Kidney (tissue), 14 donors: Measurements from ENCODE around the gene GBGT1. TPM values are rescaled to one million over a fixed set of nuclear protein-coding genes. Genes with fewer than 3 reads are reported as not detected.
A peak's percentile ranks its signal among the peaks of the same experiment; 100 is the strongest.

Source experiments
- DNase-seq, 5 donors: peaks; one replicate each; pipeline ENCODE4 v3.0.0-alpha.2; 2013 to 2020
- FAIRE-seq: peaks from 2 replicates; lab custom pipeline; 2012; peaks lifted over from hg19 to GRCh38; lab: Jason Lieb, UNC
- H3K27ac ChIP-seq, 2 donors: one replicate each; pipeline ENCODE4 v1.7.0; 2013; ENCODE audit warnings: low read depth in 2 of 2, low read length in 2 of 2, inconsistent platforms in 1 of 2
- H3K27me3 ChIP-seq: one replicate; pipeline ENCODE4 v1.7.1; 2013; ENCODE audit warnings: low read length, inconsistent platforms; ENCODE audit not compliant: control insufficient read depth, insufficient read depth
- H3K36me3 ChIP-seq, 3 donors: one replicate each; pipeline versions ENCODE4 v1.7.0 to v1.7.1; 2013; ENCODE audit warnings: low read length in 3 of 3, control low read depth in 1 of 3, inconsistent platforms in 1 of 3; ENCODE audit not compliant: insufficient read depth in 3 of 3, control insufficient read depth in 2 of 3
- H3K4me1 ChIP-seq, 3 donors: one replicate each; pipeline versions ENCODE4 v1.7.0 to v1.7.1; 2013; ENCODE audit warnings: low read length in 3 of 3, inconsistent platforms in 1 of 3, low read depth in 1 of 3; ENCODE audit not compliant: control insufficient read depth in 2 of 3, insufficient read depth in 2 of 3
- H3K4me3 ChIP-seq, 3 donors: one replicate each; pipeline versions ENCODE4 v1.7.0 to v1.8.1; 2013; ENCODE audit warnings: low read length in 3 of 3, control low read depth in 1 of 3, inconsistent platforms in 1 of 3
- H3K9ac ChIP-seq, 3 donors: one replicate each; pipeline versions ENCODE4 v1.7.0 to v1.7.1; 2013; ENCODE audit warnings: low read length in 3 of 3, control low read depth in 1 of 3, inconsistent platforms in 1 of 3
- H3K9me3 ChIP-seq, 3 donors: one replicate each; pipeline versions ENCODE4 v1.7.0 to v1.7.1; 2013; ENCODE audit warnings: low read length in 3 of 3, control low read depth in 1 of 3, inconsistent platforms in 1 of 3; ENCODE audit not compliant: control insufficient read depth in 2 of 3, insufficient read depth in 1 of 3
- CTCF ChIP-seq: IDR thresholded peaks from 3 replicates; pipeline ENCODE4 v1.5.1; 2012; ENCODE audit warnings: mild to moderate bottlenecking, moderate library complexity, borderline replicate concordance; ENCODE audit not compliant: insufficient read depth; ENCODE audit errors: extremely low read depth
- intact Hi-C: fragments of 100-400 bp; cut with DNase I; formaldehyde crosslinking; loops from one replicate; pipeline ENCODE4 v1.11.1; 2022
- polyA plus RNA-seq: library from polyadenylated mRNA; stranded (reverse); fragments of 350-450 nt; fragmentation: Illumina TruSeq; extraction: RNeasy Lipid Tissue Mini Kit (QIAGEN cat#74804); gene quantifications from one replicate; pipeline ENCODE4 v1.2.3, GENCODE V29; 2014; ENCODE audit warnings: low read depth, low replicate concordance; ENCODE audit not compliant: insufficient read depth
- total RNA-seq: library from RNA; stranded (reverse); fragmentation: NEBNext Ultra II Directional; extraction: Animal tissue kit (Norgen Biotek cat#: 25700); gene quantifications from one replicate; pipeline ENCODE4 v1.2.1, GENCODE V29; 2021
- donor health status: control.
- donor health status: control.
- donor health status: control.
- donor health status: control.
- donor health status: control.
- donor health status: DM: yes; HTN: yes; CAD: no.
- donor health status: Normal renal cell carcinoma (clear cell type).

The GBGT1 gene
- total and polyA plus RNA-seq, 2 donors from 2014 or later, result 7.9 to 21.6 TPM

DNA sequence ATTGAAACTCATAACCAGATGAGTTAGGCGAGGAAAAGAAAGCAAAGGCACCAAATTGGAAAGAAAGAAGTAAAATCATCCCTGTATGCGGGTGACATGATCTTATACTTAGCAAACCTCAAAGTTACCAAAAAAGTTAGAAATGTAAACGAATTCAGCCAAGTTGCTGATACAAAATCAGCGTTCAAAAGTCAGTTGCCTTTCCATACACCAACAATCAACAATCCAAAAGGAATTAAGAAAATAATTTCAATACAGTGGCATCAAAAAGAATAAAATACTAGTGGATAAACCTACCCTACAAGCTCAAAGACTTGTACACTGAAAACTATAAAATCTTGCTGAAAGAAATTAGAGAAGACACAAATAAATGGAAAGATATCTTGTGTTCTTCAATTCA, 30.9 kb upstream of the GBGT1 start:
- Histone ChIP-seq H3K27me3 (no peaks in the 10 kb centered on the region), H3K9ac (no peak overlapping the region), H3K27ac (no peak overlapping the region), H3K4me1 (no peaks in the 10 kb centered on the region), H3K36me3 (no peaks in the 10 kb centered on the region), H3K9me3 (peaks cover 0 to 3% (median 3%) of the 10 kb centered on the region in 3 donors), H3K4me3 (no peak overlapping the region)
- no peak for DNase-seq
- no peak for FAIRE-seq
- intact Hi-C loops, result no loop called here
- TF ChIP-seq CTCF, result no peak

- H3K36me3 ChIP-seq, result no peaks in the 10 kb centered on the region
- TF ChIP-seq CTCF, result no peak
- no peaks in the 10 kb centered on the region for H3K4me1 ChIP-seq
- H3K27me3 ChIP-seq, result no peaks in the 10 kb centered on the region
- no peak for DNase-seq
- peaks cover 0 to 3% (median 3%) of the 10 kb centered on the region in 3 donors for H3K9me3 ChIP-seq
- H3K4me3 ChIP-seq, result no peak overlapping the region
- no peak overlapping the region for H3K27ac ChIP-seq
- FAIRE-seq, result no peak
- H3K9ac ChIP-seq, result no peak overlapping the region
- intact Hi-C loops, result no loop called here
Measured at GRCh38 chr9:133191989-133192388, 28.3 kb upstream of the GBGT1 start.

DNA sequence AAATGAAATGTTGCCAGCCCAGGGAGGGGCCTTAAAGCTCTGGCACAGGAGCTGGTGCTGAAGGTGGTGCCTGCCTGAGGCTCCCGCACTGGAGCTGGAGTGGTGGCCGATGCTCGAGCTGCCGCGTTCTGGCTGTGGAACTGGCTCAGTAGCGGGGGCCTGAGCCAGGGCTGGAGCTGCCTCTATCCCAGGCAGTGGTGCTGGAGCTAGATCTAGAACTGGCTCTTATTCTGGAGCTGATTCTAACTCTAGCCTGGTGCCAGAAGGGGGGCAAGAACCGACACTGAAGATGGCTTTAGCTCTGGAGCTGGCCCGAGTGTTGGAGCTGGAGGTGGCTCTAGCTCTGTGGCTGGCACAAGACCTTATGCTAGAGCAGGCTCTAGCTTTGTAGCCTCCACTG, 26.1 kb upstream of the GBGT1 start:
- no peak overlapping the region for H3K4me3 ChIP-seq
- no peak for FAIRE-seq
- no peak overlapping the region for H3K9ac ChIP-seq
- H3K36me3 ChIP-seq, result no peaks in the 10 kb centered on the region
- no peaks in the 10 kb centered on the region for H3K4me1 ChIP-seq
- TF ChIP-seq CTCF, result no peak
- H3K27ac ChIP-seq, result no peak overlapping the region
- peak in 1 of 5 donors; percentile 41 for DNase-seq
- no peaks in the 10 kb centered on the region for H3K9me3 ChIP-seq
- intact Hi-C loops, result loop anchor here (10.0 kb wide), 2 partner anchors 145 to 295 kb away; partner anchors contain the start of gene SURF6
- H3K27me3 ChIP-seq, result no peaks in the 10 kb centered on the region

DNA sequence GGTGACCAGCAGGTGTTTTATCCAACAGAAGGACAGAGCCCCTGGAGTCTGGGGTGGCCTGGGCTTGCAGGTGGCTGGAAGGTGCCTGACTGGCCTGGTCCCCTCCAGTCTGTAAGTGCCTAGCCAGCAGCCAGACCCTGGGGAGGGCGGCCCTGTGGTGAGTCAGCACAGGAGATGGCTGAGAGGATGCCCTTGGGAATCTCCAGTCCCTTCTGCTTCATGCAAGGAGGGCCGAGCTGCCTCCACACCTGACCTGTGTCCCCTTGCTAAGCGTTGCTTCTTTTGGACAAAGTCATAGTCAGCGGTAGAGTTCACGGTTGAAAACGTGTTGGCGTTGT, 25.1 kb upstream of the GBGT1 start:
- intact Hi-C loops, result loop anchor here (10.0 kb wide), 2 partner anchors 146 to 296 kb away; partner anchors contain the start of gene SURF6

More for the DNA sequence above, 25.1 kb upstream of the GBGT1 start:
- H3K9me3 ChIP-seq, result no peaks in the 10 kb centered on the region
- FAIRE-seq (no peak), DNase-seq (peak in 1 of 5 donors; percentile 45)
- H3K36me3 ChIP-seq, result no peaks in the 10 kb centered on the region
- no peaks in the 10 kb centered on the region for H3K4me1 ChIP-seq
- no peaks in the 10 kb centered on the region for H3K27me3 ChIP-seq
- no peak overlapping the region for H3K27ac ChIP-seq
- no peak overlapping the region for H3K9ac ChIP-seq
- no peak overlapping the region for H3K4me3 ChIP-seq
- no peak for TF ChIP-seq CTCF
